ENCODE results near the gene SIGLEC5.

DNA sequence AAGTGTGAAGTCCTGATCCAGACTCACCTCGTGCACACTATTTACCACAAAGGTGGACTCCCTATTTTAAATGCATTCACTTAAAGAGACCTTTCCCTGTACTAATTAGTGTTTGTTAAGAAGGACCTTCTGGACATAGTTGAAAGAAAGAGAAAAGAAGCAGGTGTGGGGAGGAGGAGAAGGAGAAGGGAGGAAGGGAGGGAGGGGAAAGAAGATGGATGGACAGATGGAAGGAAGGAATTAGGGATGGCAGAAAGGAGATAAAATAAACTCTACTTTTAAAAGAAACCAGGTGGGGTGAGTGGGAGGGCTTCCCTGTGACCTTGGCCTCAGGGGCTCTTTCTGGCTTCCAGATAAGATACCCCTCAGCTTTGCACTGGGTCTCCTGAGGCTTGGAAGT lies 37.7 kb downstream of the SIGLEC5 start:
- TF ChIP-seq, protein P1, sequence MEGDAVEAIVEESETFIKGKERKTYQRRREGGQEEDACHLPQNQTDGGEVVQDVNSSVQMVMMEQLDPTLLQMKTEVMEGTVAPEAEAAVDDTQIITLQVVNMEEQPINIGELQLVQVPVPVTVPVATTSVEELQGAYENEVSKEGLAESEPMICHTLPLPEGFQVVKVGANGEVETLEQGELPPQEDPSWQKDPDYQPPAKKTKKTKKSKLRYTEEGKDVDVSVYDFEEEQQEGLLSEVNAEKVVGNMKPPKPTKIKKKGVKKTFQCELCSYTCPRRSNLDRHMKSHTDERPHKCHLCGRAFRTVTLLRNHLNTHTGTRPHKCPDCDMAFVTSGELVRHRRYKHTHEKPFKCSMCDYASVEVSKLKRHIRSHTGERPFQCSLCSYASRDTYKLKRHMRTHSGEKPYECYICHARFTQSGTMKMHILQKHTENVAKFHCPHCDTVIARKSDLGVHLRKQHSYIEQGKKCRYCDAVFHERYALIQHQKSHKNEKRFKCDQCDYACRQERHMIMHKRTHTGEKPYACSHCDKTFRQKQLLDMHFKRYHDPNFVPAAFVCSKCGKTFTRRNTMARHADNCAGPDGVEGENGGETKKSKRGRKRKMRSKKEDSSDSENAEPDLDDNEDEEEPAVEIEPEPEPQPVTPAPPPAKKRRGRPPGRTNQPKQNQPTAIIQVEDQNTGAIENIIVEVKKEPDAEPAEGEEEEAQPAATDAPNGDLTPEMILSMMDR (conservative IDR thresholded peaks at IDR 0.05) = no peak
- no peak for TF ChIP-seq EZH2 (IDR thresholded peaks at IDR 0.05; ENCODE audit: low read depth)
